Measurements from ENCODE around the gene INTS4.
"Not testable (repeated sequence)": the region's sequence is repeated elsewhere in the genome, so short reads cannot be mapped to it uniquely, and the experiment has no call there.

The INTS4 gene

DNA sequence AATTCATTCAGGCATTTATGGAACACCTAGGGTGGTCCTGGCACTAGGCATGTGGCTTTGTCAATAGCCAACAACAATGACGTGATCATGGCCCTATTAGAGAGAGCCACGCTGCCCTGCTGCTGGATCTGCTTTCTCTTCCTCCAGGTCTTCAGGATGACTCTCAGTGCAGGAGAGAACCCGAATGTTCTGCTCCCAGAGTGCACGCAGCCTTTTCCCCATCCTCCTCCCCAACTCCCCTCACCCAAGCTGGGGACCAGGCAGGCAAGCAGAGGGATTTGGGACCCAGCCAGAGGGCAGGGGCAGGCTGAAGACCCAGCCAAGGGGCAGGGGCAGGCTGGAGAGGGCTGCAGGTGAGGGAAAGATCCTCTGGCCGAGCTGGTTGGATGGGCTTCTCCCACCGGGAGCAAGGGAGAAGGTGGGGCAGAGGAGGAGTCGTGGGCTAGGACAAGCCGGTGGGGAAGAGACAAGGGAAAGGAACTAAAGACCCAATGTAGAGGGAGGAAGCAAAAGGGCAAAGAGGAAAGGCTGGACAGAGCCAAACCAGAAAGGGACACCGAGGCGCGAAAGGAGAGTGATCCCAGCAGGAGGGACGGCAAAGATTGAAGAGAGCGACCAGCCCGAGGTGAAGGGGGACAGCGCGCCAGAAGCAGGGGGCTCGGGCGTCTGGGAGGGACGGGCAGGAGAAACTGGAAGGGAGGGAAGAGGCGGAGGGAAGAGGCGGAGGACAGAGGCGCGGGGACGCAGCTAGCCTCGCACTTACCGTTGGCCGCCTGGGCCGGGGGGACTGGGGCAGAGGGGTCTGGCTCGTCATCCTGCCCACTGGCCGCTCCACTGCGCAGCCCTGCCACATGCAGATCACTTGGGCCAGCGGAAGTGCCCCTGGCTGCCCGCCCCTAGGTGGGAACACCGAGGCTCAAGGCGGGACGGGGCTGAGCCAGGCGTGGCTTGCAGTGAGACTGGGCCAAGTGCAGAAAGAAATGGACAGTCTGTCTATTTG lies 28.2 kb upstream of the INTS4 start, which contains the start of gene KCTD14:
TSS of gene KCTD14 (minus strand) at position 880 of the 1,000 bp plus-strand sequence. CDS start at position 853, 27 bp downstream.
- no peak for DNase-seq (ENCODE audit: low read depth in 2 of 3, low spot score in 1 of 3)

DNA sequence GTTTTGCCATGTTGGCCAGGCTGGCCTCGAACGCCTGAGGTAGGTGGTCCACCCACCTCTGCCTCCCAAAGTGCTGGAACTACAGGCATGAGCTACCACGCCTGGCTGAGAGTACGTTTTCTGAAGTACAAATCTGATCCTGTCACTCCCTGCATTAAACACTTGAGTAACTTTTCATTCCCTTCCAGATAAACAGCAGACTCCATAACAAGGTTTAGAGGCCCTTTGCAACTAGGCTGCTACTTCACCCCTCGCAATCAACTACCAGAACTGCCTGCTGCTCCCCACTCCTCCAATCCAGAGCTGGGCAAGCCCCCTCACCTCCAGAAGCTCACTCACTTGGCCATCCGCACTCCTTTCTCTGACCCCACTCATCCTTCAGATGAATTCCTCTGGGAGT lies 27.1 kb upstream of the INTS4 start:
- DNase-seq (ENCODE audit: low read depth in 2 of 3, low spot score in 1 of 3), result no peak

DNA sequence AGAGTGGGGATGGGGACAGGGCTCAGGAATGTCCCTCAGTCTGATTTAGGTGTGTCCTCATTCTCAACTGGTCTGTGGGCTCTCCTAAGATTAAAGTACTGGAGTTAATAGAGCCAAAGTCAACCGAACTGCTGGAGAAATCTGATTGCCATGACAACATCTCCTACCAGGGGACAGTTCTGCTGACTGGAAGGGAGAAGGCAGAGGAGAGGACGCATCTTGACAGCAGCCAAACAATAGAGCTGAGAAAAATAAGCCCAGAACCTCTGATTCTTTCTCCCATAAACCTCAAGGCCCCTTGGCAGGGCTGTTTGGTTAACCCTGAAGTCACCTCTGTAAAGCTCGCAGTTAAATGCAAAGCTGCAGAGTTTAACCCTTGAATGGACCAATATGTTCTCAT lies 25.8 kb upstream of the INTS4 start:
- DNase-seq (ENCODE audit: low read depth in 2 of 3, low spot score in 1 of 3), result no peak

DNA sequence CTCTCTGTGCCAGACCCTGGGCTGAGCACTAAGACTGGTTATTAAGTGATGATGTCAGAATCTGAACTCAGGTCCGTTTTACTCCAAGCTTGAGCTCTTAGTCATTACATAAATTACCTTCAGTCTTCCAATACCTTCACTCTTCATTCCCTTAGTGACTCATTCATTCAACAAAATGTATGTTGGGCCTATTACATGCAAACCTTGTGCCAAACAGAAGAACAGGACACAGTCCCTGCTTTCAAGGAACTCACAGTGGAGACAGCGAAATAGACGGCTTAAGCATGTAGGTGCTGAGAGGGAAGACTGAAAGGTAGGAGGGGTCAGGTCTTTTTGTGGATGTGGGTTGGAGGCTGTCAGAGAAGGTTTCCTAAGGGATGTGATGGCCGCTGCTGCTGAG lies 25.3 kb upstream of the INTS4 start:
- no peak for DNase-seq (ENCODE audit: low read depth in 2 of 3, low spot score in 1 of 3)

DNA sequence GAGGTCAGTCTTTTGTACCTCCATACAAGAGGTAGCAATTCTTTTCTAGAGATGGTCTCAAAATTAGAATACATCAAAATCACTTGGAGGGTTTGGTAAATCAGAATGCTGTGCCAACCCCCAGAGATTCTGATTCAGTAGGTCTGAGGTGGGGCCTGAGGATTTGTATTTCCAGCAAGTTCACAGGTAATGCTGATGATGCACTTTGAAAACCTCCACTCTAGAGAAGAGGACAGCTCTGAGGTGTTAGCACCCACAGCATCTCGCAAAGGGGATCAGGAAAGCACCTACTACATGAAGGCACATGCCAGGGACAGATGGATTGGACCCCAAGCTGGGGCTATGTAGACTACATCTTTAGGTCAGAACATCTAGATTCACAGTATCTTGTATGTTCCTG lies 21.4 kb upstream of the INTS4 start:
- DNase-seq (ENCODE audit: low read depth in 2 of 3, low spot score in 1 of 3), result no peak

DNA sequence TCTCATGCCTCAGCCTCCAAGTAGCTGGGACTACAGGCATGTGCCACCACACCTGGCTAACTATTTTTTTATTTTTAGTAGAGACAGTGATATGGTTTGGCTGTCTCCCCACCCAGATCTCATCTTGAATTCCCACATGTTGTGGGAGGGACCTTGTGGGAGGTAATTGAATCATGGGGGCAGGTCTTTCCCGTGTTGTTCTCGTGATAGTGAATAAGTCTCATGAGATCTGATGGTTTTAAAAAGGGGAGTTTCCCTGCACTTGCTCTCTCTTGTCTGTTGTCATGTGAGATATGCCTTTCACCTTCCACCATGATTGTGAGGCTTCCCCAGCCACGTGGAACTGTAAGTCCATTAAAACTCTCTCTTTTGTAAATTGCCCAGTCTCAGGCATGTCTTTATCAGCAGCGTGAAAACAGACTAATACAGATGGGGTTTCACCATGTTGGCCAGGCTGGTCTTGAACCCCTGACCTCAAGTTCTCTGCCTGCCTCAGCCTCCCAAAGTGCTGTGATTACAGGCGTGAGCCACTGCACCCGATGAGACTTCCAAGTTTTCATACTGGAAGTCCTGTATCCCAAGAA lies 20.6 kb upstream of the INTS4 start:
- DNase-seq (ENCODE audit: low read depth in 2 of 3, low spot score in 1 of 3), result not testable (repeated sequence)

DNA sequence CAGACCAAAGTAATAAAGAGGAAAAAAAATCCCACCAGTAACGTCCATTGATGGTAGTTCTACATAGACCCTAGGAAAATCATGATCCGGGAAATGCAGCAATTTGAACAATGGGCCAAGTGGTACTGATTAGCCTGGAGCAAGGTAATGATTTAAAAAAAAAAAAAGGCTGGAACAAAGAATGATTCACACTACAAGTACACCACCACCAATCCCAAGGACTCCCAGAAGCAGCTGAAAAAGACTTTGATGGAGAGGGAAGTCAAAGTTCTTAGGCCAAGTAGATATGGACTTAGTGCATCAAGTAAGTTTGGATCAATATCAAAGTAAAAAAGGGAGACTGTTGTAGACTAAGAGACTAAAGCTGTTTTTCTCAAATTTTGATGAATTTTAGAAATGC lies 16.8 kb upstream of the INTS4 start:
- no peak for DNase-seq (ENCODE audit: low read depth in 2 of 3, low spot score in 1 of 3)

DNA sequence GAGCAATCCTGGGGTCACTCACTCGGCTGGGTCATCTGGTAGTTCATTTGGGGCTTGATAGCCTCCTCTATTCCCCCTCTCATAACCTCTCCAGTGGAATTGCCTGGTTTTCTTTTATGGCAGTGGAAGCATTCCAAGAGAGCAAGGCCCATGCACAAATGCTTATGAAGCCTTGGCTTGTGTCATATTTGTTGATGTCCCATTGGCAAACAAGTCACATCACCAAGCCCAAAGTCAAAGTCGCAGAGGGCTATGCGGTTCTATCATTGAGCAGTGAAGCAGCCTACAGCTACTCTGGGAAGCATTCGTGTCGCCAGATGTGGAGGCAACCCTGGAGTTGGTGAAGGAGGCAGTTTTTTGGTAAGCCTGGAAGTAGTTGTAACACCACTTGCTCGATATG lies 16.3 kb upstream of the INTS4 start:
- no peak for DNase-seq (ENCODE audit: low read depth in 2 of 3, low spot score in 1 of 3)

DNA sequence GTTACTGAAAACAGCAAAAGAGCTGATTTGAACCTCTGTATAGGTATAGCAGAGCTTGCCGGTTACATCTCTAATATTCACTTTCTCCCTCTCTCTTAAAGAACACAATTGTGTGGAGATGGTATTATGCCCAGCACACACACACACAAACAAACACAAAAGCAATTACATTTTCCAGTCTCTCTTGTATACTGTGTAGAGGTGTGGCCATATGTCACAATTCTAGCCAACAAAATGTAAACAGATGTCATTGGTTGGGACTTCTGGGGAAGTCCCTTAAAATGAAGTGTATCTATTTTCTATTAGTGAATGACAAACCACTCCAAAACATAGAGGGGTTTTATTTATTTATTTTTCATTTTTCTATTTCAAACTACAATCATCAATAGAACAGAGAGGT lies 15.8 kb upstream of the INTS4 start:
- no peak for DNase-seq (ENCODE audit: low read depth in 2 of 3, low spot score in 1 of 3)

DNA sequence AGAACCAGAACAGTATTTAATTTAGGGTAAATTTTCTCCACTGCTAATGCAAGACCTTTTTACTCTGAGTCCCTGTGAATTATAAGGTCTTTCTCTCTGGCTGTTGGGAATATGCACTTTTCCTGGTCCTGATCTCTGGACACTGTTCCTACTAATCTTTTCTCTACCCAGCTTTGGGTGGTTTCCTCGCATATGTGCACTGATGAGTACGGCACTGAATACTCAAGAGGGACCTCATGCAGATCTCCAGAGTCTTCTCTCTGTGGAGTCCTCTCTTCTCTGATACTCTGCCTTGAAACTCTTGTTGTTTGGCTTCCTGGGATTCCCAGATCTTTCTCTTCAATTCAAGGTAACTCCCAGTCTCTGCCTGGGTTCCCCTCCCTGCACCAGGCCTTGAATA lies 14.6 kb upstream of the INTS4 start:
- DNase-seq (ENCODE audit: low read depth in 2 of 3, low spot score in 1 of 3), result no peak

DNA sequence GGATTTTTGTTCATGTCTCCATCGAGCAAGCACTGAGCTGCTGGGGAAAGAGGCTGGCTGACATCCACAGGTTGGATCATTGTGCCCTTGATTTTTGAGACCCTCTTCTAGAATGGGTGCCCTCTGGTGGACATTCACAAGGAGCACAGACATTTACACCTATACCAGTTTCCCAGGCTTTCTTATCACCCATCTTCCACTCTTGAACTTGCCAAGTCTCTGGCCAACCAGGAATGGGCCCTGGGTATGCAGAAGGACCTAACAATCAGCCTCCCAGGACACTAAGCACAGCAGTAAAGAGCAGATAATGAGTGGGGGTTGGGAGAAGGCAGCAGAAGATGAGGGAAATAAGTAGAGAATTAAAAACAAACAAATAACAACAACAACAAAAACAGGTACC lies 5.7 kb upstream of the INTS4 start:
- peak in 2 of 3 donors; percentile 12 to 46 for DNase-seq (ENCODE audit: low read depth in 2 of 3, low spot score in 1 of 3)

DNA sequence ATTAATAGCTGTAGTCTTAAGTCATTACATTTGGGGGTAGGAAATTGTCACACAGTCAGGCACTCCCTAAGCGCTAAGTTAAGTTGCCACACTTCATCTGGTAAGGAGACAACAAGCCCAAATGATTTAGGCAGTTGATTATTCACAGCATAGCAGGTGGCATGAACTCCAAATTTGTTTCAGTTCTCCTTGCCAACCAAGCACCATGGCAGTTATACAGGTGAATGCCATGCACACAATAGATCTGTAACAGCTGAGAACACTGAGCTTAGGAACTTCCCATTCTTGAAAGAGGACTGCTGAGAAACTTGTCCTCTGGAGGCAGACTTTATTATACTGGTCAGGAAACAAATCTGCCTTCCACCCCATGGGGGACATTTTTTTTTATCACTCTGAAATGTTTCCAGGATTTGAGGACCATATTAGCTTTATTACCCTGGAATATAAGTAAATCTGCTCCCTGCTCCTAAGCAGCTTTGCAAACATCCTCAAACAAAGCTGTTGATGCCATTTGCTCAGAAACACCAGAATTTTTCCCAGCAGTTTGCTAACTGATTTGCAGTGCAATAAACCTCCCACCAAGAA lies 5.1 kb upstream of the INTS4 start:
- no peak for DNase-seq (ENCODE audit: low read depth in 2 of 3, low spot score in 1 of 3)

DNA sequence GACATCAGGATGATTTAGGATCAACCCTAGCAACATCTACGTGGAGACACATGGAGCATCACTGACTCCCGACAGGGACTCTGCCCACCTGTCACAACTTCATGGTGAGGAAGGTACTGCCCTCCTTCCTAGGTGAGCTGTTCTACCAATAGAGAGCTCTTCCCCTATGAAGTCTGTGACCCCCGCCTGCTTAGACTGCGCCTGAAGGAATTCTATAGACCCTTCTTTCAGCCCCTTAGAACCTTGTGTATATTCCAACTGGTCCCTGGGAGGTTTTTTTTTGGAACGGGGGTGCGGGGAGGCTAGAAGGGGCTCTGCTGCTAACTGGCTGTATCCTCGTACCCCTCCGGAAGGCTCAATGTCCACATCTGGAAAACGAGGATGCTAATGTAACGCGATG lies 566 bp downstream of the INTS4 start:
- DNase-seq (ENCODE audit: low read depth in 2 of 3, low spot score in 1 of 3), result no peak

DNA sequence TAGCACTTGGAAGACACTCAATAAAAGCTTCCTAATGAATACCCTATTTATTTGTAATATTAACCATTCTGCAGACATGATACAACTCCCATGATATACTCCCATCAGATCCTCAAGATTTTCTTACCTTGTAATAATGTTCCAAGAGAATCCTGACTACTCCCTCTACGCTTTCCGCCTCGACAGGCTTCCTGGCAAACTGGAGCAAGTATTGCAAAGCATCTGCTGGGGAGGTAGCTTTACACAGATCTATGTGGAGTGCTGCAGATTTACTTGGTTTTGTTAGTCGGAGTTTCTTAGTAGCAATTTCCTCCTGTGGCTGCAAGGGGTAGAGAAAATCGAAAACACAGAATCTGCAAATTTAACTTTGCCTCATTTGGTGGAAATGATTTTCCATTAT lies 3.5 kb downstream of the INTS4 start:
- DNase-seq (ENCODE audit: low read depth in 2 of 3, low spot score in 1 of 3), result no peak

DNA sequence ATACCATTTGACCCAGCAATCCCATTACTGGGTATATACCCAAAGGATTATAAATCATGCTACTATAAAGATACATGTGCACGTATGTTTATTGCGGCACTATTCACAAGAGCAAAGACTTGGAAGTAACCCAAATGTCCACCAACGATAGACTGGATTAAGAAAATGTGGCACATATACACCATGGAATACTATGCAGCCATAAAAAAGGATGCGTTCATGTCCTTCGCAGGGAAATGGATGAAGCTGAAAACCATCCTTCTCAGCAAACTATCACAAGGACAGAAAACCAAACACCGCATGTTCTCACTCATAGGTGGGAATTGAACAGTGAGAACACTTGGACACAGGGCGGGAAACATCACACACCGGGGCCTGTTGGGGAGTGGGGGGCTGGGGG lies 8.0 kb downstream of the INTS4 start:
- not testable (repeated sequence) for DNase-seq (ENCODE audit: low read depth in 2 of 3, low spot score in 1 of 3)

DNA sequence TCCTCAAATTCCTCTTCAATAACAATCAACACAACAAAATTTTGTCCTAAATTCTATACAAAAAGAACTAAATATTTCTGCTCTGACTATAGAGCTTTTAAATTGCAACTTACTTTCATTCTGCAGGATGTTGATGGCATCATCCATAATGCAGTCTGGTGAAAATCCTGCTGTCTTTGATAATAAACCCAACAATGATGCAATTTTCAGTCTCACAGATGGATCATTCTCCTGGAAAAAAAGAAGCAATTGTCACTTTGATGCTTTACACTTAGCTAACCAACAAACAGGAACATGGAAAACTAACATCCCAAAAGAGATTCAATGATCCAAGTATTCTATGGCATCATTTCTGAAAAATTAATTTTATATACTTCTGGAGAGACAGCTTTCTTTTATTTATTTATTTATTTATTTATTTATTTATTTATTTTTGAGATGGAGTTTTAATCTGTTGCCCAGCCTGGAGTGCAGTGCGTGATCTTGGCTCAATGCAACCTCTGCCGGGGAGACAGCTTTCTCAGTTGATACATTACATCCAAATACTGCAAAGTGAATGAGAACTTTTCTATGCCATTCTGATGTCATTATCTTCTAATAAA lies 13.0 kb downstream of the INTS4 start:
- no peak for DNase-seq (ENCODE audit: low read depth in 2 of 3, low spot score in 1 of 3)

DNA sequence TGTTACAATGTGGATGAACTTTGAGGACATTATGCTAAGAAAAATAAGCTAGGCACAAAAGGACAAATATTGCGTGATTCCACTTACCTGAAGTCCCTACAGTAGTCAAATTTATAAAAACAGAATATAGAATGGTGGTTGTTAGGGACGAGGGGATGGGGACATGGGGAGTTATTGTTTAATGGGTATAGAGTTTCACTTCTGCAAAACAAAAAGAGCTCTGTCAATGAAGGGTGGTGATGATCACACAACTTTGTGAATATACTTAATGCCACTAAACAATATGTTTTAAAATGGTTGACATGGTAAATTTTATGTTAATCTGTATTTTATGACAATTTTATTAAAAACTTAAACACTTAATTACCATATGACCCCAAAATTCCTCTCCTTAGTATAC lies 26.1 kb downstream of the INTS4 start:
- no peak for DNase-seq (ENCODE audit: low read depth in 2 of 3, low spot score in 1 of 3)

DNA sequence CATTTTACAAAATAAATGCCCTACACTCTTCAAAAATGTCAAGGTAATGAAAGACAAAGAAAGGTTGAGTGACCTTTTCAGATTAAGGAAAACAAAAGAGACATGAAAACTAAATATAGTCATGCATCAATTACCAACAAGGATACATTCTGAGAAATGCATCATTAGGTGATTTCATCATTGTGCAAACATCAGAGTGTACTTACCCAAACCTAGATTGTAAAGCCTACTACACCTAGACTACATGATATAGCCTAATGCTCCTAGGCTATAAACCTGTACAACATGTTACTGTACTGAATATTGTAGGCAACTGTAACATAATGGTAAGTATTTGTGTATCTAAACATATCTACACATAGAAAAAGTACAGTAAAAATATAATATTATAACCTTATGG lies 26.7 kb downstream of the INTS4 start:
- no peak for DNase-seq (ENCODE audit: low read depth in 2 of 3, low spot score in 1 of 3)

DNA sequence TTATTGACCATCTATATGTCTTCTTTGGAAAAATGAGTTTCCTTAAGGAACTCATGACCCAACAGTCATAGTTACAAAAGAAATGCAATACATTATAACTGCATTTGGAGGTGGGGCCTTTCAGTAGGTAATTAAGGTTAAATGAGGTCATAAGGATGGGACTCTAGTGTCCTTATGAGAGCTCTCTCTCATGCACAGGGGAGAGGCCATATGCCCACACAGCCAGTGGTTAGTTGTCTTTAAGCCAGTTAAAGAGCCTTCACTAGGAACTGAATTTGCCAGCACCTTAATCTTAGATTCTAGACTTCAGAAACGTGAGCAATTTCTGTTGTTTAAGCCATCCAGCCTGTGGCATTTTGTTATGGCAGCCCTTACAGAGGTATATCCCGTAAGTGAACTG lies 27.3 kb downstream of the INTS4 start:
- DNase-seq (ENCODE audit: low read depth in 2 of 3, low spot score in 1 of 3), result no peak

DNA sequence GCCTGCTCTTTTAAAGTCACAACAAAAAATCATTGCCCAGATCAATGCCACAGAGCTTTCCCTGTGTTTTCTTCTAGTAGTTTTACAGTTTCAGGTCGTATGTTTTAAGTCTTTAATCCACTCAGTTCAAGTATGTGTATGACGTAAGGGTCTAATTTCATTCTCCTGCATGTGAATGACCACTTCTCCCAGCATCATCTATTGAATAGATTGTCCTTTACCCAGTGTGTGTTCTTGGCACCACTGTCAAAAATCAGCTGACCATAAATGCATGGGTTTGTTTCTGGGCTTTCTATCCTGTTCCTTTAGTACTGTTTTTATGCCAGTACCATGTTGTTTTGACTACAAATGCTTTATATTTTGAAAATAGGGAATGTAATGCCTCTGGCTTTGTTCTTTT lies 28.1 kb downstream of the INTS4 start:
- no peak for DNase-seq (ENCODE audit: low read depth in 2 of 3, low spot score in 1 of 3)

DNA sequence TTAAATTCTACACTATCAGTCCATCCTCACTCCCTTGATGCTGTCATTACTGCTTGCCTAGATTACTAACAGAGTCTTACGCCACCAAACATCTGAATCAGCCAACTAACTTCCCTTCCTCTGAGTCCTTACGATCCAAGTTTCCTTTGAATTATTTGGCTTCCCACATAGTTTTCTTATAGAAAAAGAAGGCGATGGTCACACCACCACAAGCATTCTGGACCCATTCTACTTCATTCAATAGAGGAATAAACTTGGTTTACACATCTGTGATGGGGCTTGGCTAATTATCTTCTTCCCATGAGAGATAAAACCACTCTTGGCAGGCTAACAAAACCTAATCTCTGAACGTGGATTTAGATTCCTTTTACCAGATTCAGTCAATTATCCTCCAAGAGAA lies 35.0 kb downstream of the INTS4 start:
- no peak for DNase-seq (ENCODE audit: low read depth in 2 of 3, low spot score in 1 of 3)
